Retinal pigment epithelial cell (primary cell): ENCODE data around the gene DAD1.

Experiments used
- DNase-seq: peaks from one replicate; pipeline ENCODE4 v3.0.0-alpha.2; 2010; ENCODE audit warnings: low read depth
- H3K4me3 ChIP-seq: 2 replicates; pipeline ENCODE4 v1.5.1; 2011; ENCODE audit warnings: mild to moderate bottlenecking, low read length, control low read depth, moderate library complexity
- CTCF ChIP-seq: conservative IDR thresholded peaks from 2 replicates; pipeline ENCODE4 v1.5.1; 2011; ENCODE audit warnings: low read depth, low read length, control low read depth, inconsistent platforms

DAD1 gene

GRCh38 chr14:22522466-22522957 is 66.5 kb downstream of the DAD1 start:
- no peak overlapping the region for H3K4me3 ChIP-seq
- no peak for DNase-seq
- TF ChIP-seq CTCF = no peak

GRCh38 chr14:22521449-22522239 is 67.4 kb downstream of the DAD1 start:
- no peak for TF ChIP-seq CTCF
- H3K4me3 ChIP-seq = no peak overlapping the region
- no peak for DNase-seq

GRCh38 chr14:22520796-22521195 is 68.2 kb downstream of the DAD1 start:
- no peak for TF ChIP-seq CTCF
- no peak for DNase-seq
- no peak overlapping the region for H3K4me3 ChIP-seq

- peak; percentile 47 for DNase-seq
Observed at GRCh38 chr14:22519877-22520685, 68.9 kb downstream of the DAD1 start.

GRCh38 chr14:22518073-22518472 is 71.0 kb downstream of the DAD1 start:
- no peak overlapping the region for H3K4me3 ChIP-seq
- TF ChIP-seq CTCF = no peak
- DNase-seq = no peak

More at GRCh38 chr14:22519877-22520685, 68.9 kb downstream of the DAD1 start:
- TF ChIP-seq CTCF = no peak
- no peak overlapping the region for H3K4me3 ChIP-seq

- TF ChIP-seq CTCF = no peak
- no peak overlapping the region for H3K4me3 ChIP-seq
Observed at GRCh38 chr14:22517117-22517720, 71.8 kb downstream of the DAD1 start.

More at GRCh38 chr14:22517117-22517720, 71.8 kb downstream of the DAD1 start:
- DNase-seq = no peak
